Hematopoietic multipotent progenitor cell treated with erythropoietin and hydrocortisone succinate and interleukin-3 and kit ligand, for 4 days (in vitro differentiated cells): ENCODE data around the gene EP400.

Experiments used
- DNase-seq: peaks from one replicate; pipeline ENCODE4 v3.0.0-alpha.2; 2015

EP400 gene, protein sequence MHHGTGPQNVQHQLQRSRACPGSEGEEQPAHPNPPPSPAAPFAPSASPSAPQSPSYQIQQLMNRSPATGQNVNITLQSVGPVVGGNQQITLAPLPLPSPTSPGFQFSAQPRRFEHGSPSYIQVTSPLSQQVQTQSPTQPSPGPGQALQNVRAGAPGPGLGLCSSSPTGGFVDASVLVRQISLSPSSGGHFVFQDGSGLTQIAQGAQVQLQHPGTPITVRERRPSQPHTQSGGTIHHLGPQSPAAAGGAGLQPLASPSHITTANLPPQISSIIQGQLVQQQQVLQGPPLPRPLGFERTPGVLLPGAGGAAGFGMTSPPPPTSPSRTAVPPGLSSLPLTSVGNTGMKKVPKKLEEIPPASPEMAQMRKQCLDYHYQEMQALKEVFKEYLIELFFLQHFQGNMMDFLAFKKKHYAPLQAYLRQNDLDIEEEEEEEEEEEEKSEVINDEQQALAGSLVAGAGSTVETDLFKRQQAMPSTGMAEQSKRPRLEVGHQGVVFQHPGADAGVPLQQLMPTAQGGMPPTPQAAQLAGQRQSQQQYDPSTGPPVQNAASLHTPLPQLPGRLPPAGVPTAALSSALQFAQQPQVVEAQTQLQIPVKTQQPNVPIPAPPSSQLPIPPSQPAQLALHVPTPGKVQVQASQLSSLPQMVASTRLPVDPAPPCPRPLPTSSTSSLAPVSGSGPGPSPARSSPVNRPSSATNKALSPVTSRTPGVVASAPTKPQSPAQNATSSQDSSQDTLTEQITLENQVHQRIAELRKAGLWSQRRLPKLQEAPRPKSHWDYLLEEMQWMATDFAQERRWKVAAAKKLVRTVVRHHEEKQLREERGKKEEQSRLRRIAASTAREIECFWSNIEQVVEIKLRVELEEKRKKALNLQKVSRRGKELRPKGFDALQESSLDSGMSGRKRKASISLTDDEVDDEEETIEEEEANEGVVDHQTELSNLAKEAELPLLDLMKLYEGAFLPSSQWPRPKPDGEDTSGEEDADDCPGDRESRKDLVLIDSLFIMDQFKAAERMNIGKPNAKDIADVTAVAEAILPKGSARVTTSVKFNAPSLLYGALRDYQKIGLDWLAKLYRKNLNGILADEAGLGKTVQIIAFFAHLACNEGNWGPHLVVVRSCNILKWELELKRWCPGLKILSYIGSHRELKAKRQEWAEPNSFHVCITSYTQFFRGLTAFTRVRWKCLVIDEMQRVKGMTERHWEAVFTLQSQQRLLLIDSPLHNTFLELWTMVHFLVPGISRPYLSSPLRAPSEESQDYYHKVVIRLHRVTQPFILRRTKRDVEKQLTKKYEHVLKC (N-terminal part only)

DNA sequence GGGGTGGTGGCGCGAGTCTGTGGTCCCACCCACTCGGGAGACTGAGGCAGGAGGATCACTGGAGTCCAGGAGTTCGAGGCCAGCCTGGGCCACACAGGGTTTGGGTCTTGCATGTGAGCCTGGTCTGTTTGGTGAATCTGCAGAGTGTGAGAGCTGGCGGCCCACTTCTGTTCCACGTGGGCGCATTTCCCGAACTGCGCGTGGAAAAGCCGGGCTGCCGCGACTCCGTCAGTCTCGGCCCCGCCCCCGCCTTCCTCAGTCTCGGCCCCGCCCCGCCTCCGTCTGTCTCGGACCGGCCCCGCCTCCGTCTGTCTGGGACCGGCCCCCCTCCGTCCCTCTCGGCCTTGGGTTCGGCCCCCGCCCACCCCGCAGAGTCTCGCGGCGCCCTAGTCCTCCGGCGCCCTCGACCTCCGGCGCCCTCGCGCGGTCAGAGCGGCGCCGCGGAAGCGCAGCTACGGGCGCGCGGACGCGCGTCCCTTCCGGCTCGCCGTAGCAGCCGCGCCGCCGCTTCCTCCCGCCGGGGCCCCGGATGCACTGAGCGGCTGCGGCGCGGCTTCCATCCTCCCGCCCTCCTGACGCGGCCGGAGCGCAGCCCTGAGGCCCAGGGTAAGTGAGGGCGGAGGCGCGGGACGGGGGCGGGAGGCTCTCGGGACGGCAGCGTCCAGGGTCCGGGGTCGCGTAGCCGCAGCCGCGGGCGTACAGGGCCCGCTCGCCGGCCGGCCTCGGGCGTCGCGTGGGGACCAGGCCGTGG lies at the start of gene EP400:
TSS of gene EP400 (plus strand) at position 512 of the 751 bp plus-strand sequence. CDS start 10,678 bp downstream, outside the sequence.
- DNase-seq: peak; percentile 98

DNA sequence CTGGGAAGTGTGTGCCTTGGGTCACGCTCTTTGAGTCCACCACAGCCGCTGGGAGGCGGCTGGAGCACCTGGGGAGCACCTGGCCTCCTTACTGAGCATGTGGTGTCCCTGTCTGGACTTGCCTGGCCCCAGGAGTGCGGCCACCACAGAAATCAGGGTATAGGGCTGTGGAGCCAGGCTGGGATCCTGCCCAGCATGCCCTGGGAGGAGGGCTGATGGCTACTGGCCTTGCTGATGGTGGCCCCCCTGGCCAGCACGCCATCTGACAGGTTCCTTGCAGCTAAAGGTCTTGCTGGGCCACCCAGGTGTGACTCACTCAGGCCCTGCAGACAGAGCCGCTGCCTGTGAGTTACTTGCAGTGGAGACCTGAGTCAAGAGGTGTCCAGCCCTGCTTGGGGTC lies 49.3 kb upstream of the EP400 start:
- DNase-seq: no peak

DNA sequence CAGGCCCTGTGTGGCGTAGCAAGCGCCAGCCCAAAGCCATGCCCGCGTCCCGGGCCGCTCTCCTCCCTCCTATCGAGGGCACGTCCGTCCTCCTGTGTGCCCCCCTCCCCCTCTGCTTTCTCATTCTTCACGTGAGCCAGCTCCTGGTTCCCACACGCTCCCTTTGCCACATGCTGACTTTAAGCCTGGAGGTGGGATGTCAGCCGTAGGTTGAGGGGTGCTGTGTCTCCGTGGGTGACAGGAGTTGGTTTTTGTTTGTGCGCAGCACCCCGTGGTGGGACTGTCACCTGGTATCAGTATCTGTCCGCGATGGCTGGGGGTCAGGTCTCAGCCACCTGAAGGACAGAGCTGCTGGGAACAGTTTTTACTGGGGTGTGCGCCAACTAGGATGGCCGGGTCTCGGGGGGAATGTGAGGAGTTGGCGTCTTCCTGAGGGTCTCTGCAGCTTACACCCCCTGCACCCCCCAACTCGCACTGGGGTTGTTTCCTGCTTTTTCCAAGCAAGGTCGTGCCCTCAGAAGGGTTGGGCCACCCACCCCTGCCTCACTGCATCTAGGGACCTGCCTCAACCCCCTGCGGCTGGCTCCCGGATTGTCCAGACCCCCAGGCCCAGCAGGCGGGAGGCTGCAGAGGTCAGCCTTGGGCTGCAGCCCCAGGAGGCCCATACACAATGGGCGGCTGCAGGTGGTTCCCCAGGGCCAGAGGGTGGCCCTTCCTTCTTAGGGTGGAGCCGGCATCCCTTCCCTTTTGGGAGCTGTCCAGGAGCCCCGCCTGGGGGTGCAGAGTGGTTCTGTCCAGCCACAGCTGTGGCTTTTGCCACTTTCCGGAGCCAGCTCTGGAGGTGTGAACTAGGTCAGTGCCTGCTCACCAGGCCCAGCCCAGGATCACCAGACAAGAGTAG lies 48.1 kb upstream of the EP400 start:
- DNase-seq: no peak

DNA sequence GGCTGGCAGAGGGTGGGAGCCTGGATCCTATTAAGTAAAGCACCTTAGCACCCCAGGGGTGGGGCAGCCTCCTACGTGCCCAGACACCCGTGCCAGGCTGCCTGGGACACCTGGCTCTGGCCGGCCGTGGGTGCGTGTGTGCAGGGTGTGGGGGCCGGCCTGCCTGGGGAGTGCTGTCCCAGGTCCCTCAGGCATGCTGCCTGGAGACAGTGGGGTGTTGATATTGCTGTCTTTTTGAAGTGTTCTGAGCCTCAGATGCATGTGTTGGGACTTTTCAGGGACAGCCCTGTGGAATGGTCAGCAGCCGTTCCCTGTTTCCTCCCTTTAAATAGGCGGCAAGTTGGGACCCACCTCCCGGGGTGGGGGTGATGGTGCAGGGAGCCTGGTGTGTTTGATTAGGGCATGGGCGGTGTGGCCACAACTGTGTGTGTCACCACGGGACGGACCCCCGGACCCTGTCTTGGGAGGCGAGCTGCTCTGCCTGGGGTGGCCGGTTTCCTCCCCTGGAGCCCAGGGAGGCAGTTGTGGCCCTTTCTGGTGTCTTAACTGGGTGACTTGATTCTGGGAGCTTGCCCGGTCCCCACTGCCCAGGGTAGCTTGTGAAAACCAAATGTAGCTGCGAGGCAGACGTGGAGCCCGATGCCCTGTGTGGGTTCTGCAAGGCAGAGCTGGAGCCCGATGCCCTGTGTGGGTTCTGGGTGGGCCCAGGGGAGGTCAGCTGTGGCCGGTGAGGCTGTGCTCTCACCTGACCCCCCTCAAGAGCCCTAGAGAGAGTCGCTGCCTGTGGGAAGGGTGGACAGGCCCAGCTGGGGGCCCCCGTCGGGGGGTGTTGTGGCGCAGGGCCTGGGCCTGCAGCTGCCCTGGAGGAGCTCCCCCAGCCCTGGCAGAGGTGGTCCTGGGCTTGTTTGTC lies 47.2 kb upstream of the EP400 start:
- no peak for DNase-seq

DNA sequence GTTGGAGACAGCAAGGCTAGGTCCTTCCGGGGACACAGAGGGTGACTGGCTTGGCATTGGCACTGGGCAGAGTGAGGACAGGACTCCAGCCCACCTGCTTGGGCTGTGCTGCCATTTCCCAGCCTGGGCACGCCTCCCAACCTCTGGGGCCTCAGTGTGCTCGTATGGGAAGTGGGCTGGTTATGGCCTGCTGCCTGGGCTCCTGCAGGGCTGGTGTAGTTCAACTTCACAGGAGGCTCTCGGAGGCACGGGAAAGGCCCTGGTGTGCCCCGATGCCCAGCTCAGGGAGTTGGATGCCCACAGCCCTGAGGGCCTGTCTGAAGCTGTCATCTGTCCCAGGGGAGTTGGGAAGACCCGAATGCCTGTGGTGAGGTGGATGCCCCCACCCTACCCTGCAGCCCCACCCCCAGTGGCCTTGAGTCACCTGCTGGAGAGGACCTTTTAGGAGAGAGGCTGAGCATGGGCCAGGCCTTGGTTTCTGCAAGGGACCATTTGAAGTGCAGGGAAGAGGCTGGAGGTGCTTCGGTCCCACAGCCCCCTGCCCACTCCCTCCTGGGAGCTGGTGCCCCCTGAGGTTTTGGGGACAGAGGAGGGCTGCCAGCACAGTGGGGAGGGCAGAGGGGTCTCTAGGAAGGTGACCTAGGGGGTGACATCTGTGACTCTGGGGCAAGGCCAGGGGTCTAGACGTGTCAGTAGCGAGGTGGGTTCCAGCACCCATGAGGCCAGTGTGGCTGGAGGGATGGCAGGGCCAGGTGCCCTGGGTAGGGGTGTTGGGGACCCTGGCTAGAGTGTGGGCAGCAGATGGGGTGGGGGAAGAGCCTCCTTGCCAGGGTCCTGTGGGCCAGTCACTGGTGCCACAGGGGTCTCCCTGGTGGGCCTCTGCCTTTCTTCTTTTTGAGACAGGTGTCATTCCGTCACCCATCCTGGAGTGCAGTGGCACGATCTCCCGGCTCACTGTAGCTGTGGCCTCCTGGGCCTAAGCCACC lies 46.2 kb upstream of the EP400 start:
- no peak for DNase-seq

DNA sequence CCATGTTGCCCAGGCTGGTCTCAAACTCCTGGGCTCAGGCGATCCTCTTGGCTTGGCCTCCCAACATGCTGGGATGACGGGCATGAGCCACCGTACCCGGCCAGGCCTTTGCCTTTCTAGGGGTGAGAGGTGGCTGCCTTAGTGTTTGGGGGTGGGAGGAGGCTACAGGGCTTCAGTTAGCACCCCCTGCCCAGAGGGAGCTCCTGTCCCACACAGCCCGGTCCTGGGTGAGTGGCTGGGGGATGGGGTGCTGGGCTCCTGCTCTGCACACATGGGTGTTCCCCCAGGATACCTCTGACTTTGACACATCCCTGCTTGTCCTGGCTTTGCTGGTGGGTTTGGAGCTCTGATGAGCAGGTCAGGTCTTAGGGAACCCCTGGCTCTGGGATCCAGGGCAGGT lies 45.4 kb upstream of the EP400 start:
- DNase-seq: no peak

DNA sequence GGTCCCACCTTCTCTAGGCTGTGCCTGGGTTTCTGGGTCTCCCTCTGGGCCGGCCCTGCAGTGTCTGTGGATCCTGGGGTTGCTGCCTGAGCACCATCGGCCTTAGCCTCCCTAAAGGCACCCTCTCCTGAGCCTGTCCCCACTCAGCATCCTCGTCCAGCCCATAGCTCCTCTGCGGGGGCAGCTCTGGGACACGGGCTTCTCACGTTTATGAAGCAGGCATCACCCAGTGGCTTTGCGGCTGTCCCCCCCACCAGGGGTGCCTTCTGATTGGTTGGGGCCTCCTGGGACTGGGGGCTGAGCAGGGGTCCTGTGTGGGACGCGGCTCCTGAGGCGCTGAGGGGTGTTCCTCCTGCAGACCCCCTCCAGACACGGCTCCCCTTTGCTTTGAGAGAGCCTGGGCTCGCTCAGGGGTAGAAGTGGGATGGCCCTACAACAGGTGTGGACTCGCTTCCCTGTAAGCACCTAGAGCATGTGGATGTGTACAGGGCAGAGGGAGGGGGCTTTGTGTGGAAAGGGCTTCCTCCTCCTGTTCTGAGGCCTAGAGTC lies 44.6 kb upstream of the EP400 start:
- DNase-seq: no peak

DNA sequence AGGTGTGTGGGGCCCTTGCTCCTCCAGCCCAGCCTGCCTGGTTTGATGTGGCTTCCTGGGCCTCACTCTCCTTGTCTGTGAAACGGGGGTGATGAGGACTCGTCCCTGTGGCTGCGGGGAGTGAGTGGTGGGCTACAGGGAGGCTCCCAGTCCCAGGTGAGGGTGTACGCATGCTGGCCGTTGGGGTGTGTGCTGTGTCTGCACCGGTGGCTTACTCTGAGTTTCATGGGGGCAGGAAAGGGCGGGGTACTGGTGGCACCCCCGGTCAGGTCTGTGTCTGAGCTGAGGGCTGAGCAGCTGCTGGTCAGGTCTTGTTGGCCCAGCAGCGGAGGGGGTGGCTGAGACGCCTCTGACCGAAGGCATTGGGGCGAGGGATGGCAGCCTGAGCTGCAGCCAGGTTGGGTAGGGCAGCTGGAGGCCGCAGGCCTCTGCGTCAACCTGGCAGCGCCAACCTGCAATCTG lies 44.1 kb upstream of the EP400 start:
- DNase-seq: no peak

DNA sequence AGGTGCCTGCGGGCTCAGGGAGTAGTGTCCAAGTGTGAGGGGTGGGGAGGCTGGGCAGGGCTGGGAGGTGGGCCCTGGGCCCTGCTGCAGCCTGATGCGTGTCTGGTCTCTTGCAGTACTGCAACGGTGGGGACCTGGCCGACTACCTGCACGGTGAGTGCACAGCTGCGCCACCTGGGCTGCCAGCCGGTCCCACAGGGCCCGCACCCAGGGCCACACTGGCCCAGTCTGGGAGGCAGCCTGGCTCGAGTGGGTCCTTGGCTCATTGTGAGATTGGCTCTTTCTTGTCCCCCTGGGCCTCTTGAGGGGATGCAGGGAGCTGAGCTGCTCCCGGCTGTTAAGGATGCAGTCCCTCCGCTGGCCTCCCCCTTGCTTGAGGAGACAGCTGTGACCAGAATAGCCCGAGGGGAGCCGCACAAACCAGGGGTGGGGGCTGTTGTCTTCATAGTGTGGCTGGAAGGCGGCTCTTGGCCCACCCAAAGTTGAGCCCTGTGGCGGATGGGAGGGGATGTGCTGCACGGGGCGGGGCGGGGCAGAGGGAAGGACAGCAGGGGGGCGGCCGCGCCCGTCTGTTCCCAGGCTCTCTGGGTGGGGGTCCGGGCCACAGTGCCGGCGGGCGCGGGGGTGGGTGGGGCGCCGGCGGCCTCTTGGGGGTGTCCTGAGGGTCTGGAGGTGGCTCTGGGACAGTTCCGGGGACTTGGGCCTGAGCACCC lies 42.2 kb upstream of the EP400 start:
- no peak for DNase-seq

DNA sequence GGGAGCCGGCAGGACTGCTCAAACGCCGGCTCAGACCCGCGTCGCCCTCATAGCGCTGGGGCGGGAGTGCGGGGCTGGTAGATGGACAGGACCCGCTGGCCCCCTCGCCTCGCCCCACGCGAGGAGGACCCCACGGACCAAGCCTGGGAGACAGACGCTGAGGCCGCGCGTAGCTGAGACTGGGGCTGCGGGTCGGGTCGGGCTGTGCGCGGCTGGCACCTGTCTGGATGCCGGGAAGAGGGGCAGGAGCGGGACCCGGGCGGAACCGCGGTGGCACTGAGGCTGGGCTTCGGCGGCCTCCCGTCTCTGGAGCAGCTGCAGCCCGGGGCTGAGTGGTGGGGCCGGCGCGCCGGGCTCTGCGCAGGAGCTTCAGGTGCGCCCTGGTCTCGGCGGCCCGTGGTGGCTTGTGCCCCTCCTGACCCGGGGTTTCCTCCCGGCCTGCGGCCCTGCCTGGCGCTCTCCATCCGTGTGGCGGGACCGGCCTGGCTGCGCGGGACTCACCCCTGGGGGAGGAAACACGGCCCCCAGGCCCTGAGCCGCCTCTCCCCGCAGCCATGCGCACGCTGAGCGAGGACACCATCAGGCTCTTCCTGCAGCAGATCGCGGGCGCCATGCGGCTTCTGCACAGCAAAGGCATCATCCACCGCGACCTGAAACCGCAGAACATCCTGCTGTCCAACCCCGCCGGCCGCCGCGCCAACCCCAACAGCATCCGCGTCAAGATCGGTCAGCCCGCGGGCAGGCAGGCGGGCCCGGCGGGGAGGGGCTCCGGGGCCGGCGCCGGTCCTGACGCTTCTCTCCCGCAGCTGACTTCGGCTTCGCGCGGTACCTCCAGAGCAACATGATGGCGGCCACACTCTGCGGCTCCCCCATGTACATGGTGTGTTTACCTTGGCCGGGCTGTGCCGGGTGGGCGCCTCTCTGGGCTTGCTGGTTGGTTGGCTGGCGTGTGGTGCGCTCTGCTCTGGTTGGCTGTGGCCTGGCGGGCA lies 41.4 kb upstream of the EP400 start:
- no peak for DNase-seq

DNA sequence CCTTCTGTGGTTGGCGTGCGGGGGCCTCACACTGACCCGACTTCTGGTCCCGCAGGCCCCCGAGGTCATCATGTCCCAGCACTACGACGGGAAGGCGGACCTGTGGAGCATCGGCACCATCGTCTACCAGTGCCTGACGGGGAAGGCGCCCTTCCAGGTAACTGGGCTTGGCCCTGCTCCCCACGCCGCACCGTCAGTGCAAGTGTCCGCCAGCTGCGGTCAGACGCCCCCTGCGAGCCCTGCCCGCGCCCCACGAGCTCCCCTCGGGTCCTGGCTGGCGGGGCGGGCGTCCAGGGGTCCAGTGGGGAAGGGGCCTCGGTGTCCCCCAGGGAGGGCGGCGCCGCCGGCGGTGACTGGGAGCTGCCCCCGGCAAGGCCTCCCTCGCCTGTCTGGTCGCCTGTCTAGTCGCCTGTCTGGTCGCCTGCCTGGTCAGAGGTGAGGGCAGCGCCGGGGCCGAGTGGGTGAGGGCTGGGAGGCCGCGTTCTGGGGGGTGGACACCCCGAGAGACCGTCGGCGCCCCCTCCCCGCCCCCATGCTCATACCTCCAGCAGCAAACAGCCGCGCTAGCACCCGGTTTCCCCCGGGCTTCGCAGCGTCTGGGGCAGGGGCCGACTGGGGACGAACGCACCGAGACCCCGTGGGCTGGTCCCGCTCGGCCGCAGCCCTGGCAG lies 40.5 kb upstream of the EP400 start:
- no peak for DNase-seq

DNA sequence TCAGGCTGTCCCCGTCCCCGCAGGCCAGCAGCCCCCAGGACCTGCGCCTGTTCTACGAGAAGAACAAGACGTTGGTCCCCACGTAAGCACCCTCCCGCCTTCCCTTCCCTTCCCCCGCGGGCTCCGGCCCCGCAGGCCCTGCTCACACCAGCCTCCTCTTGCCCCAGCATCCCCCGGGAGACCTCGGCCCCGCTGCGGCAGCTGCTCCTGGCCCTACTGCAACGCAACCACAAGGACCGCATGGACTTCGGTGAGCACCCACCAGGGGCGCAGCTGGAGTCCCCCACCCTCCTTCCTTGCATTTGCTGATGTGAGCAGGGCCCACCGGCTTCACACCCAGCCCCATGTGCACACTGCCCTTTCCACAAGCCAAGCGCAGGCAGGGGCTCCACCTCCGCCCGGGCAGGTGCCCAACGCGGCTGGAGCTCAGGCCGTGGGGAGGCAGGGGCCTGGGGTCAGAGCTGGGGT lies 40.0 kb upstream of the EP400 start:
- no peak for DNase-seq

DNA sequence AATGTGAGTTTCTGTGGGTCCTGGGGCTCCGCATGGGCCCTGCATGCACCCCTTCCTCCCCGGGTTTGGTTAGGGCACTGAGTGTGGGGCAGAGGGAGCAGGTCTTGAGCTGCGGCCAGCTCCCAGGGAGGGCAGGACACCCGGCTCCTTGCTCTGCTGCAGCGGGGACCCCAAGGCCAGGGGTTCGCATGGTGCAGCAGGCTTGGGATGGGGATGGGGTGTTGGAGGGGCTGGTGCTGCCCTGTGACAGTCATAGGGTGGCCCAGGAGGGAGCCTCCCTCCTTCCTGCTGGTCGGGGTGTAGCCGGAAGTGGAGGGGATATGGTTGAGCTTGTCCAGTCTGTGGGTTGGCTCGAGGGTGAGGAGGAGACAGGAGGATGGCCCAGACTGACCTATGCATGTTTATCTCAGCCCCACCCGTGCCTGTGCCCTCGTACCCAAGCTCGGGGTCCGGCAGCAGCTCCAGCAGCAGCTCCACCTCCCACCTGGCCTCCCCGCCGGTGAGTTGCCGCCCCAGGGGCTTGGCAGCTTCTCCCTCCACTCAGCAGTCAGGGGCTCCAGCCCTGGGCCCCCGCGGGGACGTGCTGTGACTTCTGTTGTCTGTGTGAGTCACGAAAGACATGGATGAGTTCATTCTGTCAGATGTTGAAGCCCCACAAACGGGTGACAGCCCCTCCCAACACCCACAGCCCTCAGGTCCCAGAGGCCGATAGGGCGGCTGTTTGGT lies 39.3 kb upstream of the EP400 start:
- no peak for DNase-seq

DNA sequence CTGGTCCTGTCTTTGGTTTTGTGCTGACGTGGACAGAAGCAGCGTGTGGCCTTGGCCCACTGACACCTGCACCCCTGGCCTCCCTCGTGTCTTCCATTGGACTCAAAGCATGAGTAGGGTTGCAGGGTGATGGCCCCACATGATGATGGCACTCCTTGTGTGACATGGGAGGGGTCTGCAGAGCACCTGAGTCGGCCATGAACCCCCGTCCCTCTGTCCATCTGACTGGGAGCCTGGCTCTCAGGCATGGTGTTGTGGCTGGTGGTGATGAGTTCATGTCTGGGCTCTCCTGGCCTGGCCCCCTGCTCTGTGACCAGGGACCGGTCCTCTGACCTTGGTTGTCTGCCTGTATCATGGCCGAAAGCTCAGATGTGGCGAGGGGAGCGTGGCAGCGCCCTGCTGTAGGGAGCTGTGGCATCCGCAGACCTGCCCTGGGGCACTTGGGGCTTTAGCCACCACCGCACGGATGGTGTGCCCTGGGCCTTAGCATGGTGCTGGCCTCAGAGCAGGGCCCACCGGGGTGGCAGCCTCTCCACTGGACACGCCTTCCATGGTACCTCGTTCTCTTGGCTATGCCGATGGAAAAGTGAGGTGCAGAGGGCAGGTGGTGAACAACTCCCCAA lies 38.6 kb upstream of the EP400 start:
- no peak for DNase-seq
